Stimulated activated CD8-positive, alpha-beta memory T cell treated with anti-CD3 and anti-CD28 coated beads, Interleukin-7, amount 100 ng/mL, for 48 hours (primary cell): Measurements from ENCODE around the gene IL1RL2.

Source experiments
- DNase-seq, 2 donors: peaks; one replicate each; pipeline ENCODE4 v3.0.0-alpha.2; 2020; ENCODE audit warnings: low read depth in 1 of 2; ENCODE audit errors: extremely low read depth in 1 of 2

The IL1RL2 gene

GRCh38 chr2:102193074-102193473, 6.3 kb downstream of the IL1RL2 start:
- DNase-seq, result no peak

GRCh38 chr2:102194609-102195268, 7.9 kb downstream of the IL1RL2 start:
- no peak for DNase-seq

DNA sequence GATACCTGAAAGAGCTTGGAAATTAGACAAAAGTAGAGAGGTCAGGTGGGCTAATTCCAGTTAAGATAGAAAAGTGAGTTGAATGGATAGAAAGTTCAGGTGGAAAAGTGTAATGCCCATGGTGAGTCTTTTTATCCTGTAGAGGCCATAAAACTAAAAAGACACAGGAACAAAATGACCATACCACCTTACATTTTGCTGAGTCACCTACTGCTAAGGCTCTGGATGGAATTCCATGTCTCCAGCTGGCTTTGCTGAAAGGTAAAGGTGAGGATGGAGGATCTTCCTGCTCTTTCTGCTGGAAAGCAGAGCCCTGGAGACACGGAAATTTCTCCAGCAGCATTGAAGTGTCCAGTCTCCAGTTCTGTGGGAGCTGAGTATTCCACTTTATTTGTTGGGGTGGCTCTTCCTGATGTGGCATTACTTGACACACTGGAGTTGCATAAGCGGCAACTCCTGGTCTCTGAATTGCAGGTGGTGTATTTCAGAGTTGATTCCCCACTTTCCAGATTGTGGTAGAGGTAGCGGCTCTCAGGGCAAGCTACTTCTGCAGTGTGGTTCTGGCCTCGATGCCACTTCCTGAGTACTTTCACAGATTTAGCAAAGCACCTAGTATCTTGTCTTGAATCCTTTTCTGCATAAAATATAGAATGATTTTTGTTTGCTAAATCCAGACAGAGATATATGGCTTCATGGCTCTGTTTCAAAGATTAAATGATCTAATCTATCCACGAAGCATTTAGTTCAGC, 10.7 kb downstream of the IL1RL2 start:
- DNase-seq, result no peak

DNA sequence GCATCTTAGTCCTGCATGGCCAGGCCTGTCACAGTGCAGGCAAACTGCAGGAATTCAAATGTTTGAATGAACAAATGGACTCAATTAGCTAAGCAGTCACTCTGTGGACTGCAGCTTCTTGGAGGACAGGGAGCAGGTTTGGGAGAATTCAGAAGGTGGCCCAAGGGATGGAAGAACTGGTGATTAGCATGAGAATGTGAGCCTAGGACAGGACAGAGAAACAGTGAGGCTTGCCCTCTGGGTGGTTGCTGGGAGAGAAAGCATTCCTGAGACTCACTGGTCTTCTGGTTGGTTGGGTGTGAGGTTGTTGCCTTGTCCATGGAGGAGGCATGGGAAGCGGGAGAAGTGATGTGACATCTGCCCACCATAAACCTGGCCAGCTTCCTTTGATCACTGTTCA, 13.7 kb downstream of the IL1RL2 start:
- no peak for DNase-seq

DNA sequence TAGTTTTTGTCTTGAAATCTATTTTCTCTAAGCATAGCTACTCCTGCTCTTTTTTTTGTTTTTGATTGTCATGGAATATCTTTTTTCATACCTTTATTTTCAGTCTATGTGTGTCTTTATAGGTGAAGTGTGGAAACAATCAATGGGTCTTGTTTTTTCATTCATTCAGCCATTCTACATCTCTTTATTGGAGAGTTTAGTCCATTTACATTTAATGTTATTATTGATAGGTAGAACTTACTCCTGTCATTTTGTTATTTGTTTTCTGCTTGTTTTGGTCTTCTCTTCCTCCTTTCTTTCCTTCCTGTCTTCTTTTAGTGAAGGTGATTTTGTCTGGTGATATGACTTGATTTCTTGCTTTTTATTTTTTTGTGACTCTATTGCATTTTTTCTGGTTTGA, 17.8 kb downstream of the IL1RL2 start:
- DNase-seq, result no peak

DNA sequence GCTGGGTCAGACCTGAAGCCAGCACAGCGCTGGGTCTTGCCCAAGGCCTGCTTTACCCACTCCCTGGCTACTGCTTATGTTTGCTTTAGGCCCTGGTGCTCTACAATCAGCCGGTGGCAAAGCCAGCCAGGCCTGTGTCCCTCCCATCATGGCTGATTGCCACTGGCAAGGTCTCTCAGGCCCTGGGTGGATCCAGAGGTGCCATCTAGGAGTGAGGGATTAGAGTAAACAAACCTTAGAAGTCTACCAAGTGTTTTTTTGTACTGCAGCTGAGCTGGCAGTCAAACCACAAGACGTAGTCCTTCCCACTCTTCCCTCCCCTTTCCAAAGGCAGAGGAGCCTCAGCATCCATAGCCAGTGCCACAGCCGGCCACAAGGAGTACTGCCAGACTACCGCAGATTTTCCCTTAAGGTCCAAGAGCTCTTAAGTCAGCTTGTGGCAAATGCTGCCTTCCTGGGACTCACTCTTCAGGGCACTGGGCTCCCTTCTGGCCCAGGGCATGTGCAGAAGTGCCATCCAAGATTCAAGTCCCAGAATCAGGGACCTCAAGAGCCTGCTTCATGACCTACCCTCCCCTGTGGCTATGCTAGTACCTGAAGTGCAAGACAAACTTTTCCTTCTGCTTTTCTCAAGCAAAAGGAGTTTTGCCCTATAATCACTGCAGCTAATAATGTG, 20.0 kb downstream of the IL1RL2 start:
- DNase-seq, result no peak

GRCh38 chr2:102208774-102209173, 22.0 kb downstream of the IL1RL2 start:
- DNase-seq, result no peak

- no peak for DNase-seq
Measured at GRCh38 chr2:102209474-102209873, 22.7 kb downstream of the IL1RL2 start.

- DNase-seq, result no peak
Measured at GRCh38 chr2:102217032-102217431, 30.2 kb downstream of the IL1RL2 start.

DNA sequence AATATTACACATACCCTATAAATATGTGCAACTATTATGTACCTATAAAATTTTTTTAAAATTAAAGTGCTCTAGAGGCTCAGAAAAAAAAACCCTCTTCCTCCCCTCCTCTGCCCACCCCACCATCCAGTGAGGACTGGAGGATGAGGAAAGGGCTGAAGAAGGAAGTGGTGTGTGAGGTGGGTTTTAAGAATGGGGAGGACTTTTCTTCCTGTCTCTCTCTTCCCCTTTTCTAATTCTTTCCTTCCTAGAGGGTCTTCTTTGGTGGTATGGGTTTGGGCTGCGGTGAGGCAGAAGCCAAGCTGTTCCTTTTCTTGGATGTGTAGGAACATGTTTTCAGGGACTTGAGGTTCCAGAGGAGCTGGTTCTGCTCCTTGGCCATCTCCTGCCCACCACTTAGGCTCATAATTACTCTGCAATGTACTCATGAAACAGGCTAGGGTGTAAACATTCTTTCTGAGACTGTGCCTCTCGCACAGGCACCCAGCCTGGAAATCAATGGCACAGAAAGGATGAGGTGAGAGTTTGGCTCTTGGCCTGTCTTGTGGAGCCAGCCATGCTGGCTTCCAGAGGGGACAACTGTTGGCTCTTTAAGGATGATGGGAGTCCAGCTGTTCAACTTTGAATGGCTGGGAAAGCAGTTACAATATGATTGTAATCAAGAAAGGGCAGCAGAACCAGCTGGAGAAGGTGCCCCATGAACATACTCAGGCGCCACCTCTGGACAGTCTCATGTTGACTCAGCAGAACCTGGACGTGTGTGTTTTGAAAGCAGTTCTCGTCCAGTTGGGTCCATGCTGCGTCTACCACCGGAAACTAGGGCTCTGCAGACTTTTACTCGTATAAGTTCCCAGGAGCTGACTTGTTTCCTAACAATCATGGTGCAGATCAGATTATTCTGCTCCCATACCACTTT, 38.3 kb downstream of the IL1RL2 start:
- no peak for DNase-seq

- DNase-seq, result no peak
Measured at GRCh38 chr2:102226171-102226570, 39.3 kb downstream of the IL1RL2 start.

- no peak for DNase-seq
Measured at GRCh38 chr2:102226612-102227391, 40.0 kb downstream of the IL1RL2 start.

- no peak for DNase-seq
Measured at GRCh38 chr2:102229141-102229769, 42.4 kb downstream of the IL1RL2 start.

- no peak for DNase-seq
Measured at GRCh38 chr2:102230410-102230909, 43.6 kb downstream of the IL1RL2 start.

- no peak for DNase-seq
Measured at GRCh38 chr2:102233132-102233884, 46.5 kb downstream of the IL1RL2 start.

DNA sequence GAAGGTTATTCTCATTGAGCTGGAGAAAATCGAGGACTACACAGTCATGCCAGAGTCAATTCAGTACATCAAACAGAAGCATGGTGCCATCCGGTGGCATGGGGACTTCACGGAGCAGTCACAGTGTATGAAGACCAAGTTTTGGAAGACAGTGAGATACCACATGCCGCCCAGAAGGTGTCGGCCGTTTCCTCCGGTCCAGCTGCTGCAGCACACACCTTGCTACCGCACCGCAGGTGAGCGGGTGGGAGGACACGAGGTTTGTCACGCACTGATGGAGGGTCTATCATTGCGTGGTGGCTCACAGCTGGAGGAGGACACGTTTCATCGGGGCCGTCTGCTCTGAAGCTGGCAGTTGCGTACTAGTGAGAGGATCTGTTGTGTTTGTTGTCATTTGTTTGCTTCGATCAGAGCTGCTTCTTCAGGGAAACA, 48.2 kb downstream of the IL1RL2 start:
- DNase-seq, result no peak

DNA sequence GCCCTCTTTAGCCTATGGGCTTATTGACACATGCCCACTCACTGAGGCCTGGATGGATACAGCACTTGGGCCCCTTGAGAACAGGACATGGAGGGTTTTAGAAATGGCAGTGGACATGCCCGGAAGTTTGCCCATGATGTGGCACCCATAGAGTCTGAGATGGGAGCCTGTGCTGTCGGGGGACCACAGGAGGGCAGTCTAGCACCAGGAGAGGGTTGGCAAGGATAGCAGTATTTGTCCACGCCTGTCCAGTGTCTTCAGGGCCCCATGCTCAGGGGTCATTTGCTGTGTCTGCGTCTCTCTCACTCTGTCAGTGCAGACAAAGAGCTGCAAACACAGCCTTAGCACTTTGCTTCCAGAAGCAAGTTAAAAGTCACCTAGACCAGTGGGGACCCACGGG, 48.7 kb downstream of the IL1RL2 start:
- DNase-seq, result no peak

- no peak for DNase-seq
Measured at GRCh38 chr2:102236132-102236531, 49.3 kb downstream of the IL1RL2 start.

GRCh38 chr2:102237176-102237575, 50.4 kb downstream of the IL1RL2 start:
- no peak for DNase-seq
